Transverse colon (tissue), 4 donors: Measurements from ENCODE around the gene PRLHR. TPM values are rescaled to one million over a fixed set of nuclear protein-coding genes. Genes with fewer than 3 reads are reported as not detected.

ENCODE experiments used
- DNase-seq: peaks from one replicate; pipeline ENCODE4 v3.0.0-alpha.2; 2019
- H3K27ac ChIP-seq, 4 donors: fragments of 200-600 bp; sonication (generic); 2 replicates each; pipeline ENCODE4 v1.5.1; 2016 to 2018; ENCODE audit warnings: inconsistent platforms in 4 of 4
- H3K27me3 ChIP-seq: fragments of 200-600 bp; sonication (generic); 2 replicates; pipeline ENCODE4 v1.5.1; 2017; ENCODE audit warnings: inconsistent platforms
- H3K36me3 ChIP-seq, 4 donors: fragments of 200-600 bp; sonication (generic); 2 replicates each; pipeline ENCODE4 v1.5.1; 2017 to 2019; ENCODE audit warnings: inconsistent platforms in 4 of 4
- H3K4me1 ChIP-seq, 4 donors: fragments of 200-600 bp; sonication (generic); 2 replicates each; pipeline ENCODE4 v1.5.1; 2017 to 2020; ENCODE audit warnings: inconsistent platforms in 4 of 4
- H3K4me3 ChIP-seq, 4 donors: fragments of 200-600 bp; sonication (generic); 1 replicate in 1 of 4; 2 replicates in 3 of 4; pipeline versions ENCODE4 v1.5.1 to v1.6.1; 2017 to 2019; ENCODE audit warnings: inconsistent platforms in 4 of 4
- H3K9me3 ChIP-seq, 2 donors: fragments of 200-600 bp; sonication (generic); 2 replicates each; pipeline ENCODE4 v1.5.1; 2017 to 2019; ENCODE audit warnings: inconsistent platforms in 2 of 2
- CTCF ChIP-seq, 5 experiments: fragments of 200-600 bp in 3 of 5; fragments of 450-650 bp in 2 of 5; sonication (generic) in 3 of 5; IDR thresholded peaks; 1 replicate in 2 of 5; 2 replicates in 3 of 5; pipeline ENCODE4 v1.5.1; 2016 to 2017; ENCODE audit warnings: antibody characterized with exemption in 5 of 5, inconsistent platforms in 3 of 5, mild to moderate bottlenecking in 2 of 5, moderate library complexity in 1 of 5
- EP300 ChIP-seq: sonication (generic); formaldehyde crosslinking; IDR thresholded peaks from one replicate; pipeline ENCODE4 v1.6.1; 2017; ENCODE audit warnings: antibody characterized with exemption, low read depth
- POLR2A ChIP-seq: fragments of 450-650 bp; IDR thresholded peaks from one replicate; pipeline ENCODE4 v1.6.1; 2016; ENCODE audit warnings: antibody characterized with exemption, mild to moderate bottlenecking, moderate library complexity
- POLR2AphosphoS5 ChIP-seq, 3 donors: sonication (generic); formaldehyde crosslinking; IDR thresholded peaks; one replicate each; pipeline ENCODE4 v1.6.1; 2016; ENCODE audit warnings: antibody characterized with exemption in 3 of 3
- WGBS, 2 donors: methylation state at CpG; one replicate each; pipeline ENCODE4 v1.1.5; 2018; ENCODE audit warnings: low coverage in 1 of 2; 5-methylcytosine and 5-hydroxymethylcytosine counted together
- in situ Hi-C, 4 donors: fragments of 200-750 bp; cut with MboI; loops; one replicate each; pipeline versions ENCODE4 v1.15.0 to v1.15.1; 2017; ENCODE audit warnings: low sequenced_read_pairs in 3 of 4, low pct_ligation_motif_present in 1 of 4, low pct_unique_long_range_greater_than_20kb in 1 of 4
- intact Hi-C: fragments of 100-400 bp; cut with DNase I; formaldehyde crosslinking; loops from one replicate; pipeline ENCODE4 v1.15.1; 2023; ENCODE audit warnings: low total_unique reads
- total RNA-seq, 4 donors: library from RNA; depleted of rRNA; stranded (reverse); fragments of >200 nt; gene quantifications; one replicate each; pipeline ENCODE4 v1.1.0, GENCODE V29; 2016

Gene PRLHR
- total RNA-seq, 4 donors from 2014 or later = not detected

GRCh38 chr10:118629211-118629610 lies 33.8 kb upstream of the PRLHR start:
- DNase-seq = no peak
- no peaks in the 10 kb centered on the region for H3K36me3 ChIP-seq
- peaks cover 0 to 4% (median 0%) of the 10 kb centered on the region in 4 donors for H3K4me1 ChIP-seq
- no peak overlapping the region for H3K4me3 ChIP-seq
- in situ Hi-C loops = no loop called here
- H3K9me3 ChIP-seq = no peaks in the 10 kb centered on the region
- WGBS, 2 donors = 44 to 53% methylated on average over 3 of the region's 3 CpGs
- intact Hi-C loops = no loop called here
- H3K27ac ChIP-seq = peak overlapping the region in 3 of 4 donors; percentile 15 to 46 (median 39)
- H3K27me3 ChIP-seq = no peaks in the 10 kb centered on the region
- TF ChIP-seq EP300 (no peak), POLR2A (no peak), CTCF (IDR thresholded peaks at IDR 0.05) (no peak), POLR2AphosphoS5 (IDR thresholded peaks at IDR 0.05) (no peak)

GRCh38 chr10:118628397-118628796 lies 32.9 kb upstream of the PRLHR start:
- TF ChIP-seq POLR2AphosphoS5 (IDR thresholded peaks at IDR 0.05) (no peak), CTCF (IDR thresholded peaks at IDR 0.05) (no peak), POLR2A (no peak), EP300 (no peak)
- intact Hi-C loops (no loop called here), in situ Hi-C loops (no loop called here)
- no peak for DNase-seq
- H3K27ac ChIP-seq = peak overlapping the region in 1 of 4 donors; percentile 39
- no peaks in the 10 kb centered on the region for H3K27me3 ChIP-seq
- no peak overlapping the region for H3K4me3 ChIP-seq
- no peaks in the 10 kb centered on the region for H3K36me3 ChIP-seq
- no peaks in the 10 kb centered on the region for H3K9me3 ChIP-seq
- H3K4me1 ChIP-seq = peaks cover 0 to 4% (median 0%) of the 10 kb centered on the region in 4 donors

GRCh38 chr10:118626953-118627352 lies 31.5 kb upstream of the PRLHR start:
- no peaks in the 10 kb centered on the region for H3K27me3 ChIP-seq
- intact Hi-C loops = no loop called here
- in situ Hi-C loops = no loop called here

GRCh38 chr10:118625504-118625903 lies 30.1 kb upstream of the PRLHR start:
- TF ChIP-seq POLR2A = no peak
- in situ Hi-C loops = no loop called here
- WGBS, 2 donors = 55% methylated on average over 3 of the region's 3 CpGs; no CpG with 5 or more reads in 1 of the 2 donors
- Histone ChIP-seq H3K9me3 (no peaks in the 10 kb centered on the region), H3K4me3 (no peak overlapping the region), H3K27ac (no peak overlapping the region), H3K36me3 (no peaks in the 10 kb centered on the region), H3K27me3 (no peaks in the 10 kb centered on the region), H3K4me1 (peaks cover 0 to 4% (median 0%) of the 10 kb centered on the region in 4 donors)
- no peak for DNase-seq
- intact Hi-C loops = no loop called here

More at GRCh38 chr10:118626953-118627352, 31.5 kb upstream of the PRLHR start:
- 75% methylated on average over 3 of the region's 3 CpGs; no CpG with 5 or more reads in 1 of the 2 donors for WGBS, 2 donors
- DNase-seq = no peak
- H3K4me3 ChIP-seq = no peak overlapping the region
- no peak overlapping the region for H3K27ac ChIP-seq
- H3K9me3 ChIP-seq = no peaks in the 10 kb centered on the region
- H3K36me3 ChIP-seq = no peaks in the 10 kb centered on the region
- TF ChIP-seq CTCF (IDR thresholded peaks at IDR 0.05) = peak in 1 of 5 experiments; percentile 12
- no peak for TF ChIP-seq EP300
- H3K4me1 ChIP-seq = peaks cover 0 to 4% (median 0%) of the 10 kb centered on the region in 4 donors

- no peaks in the 10 kb centered on the region for H3K36me3 ChIP-seq
- in situ Hi-C loops = no loop called here
- H3K4me1 ChIP-seq = peaks cover 0 to 4% (median 0%) of the 10 kb centered on the region in 4 donors
- H3K9me3 ChIP-seq = no peaks in the 10 kb centered on the region
- WGBS, 2 donors = 63 to 66% methylated on average over 5 of the region's 5 CpGs
- intact Hi-C loops = no loop called here
- H3K27ac ChIP-seq = no peak overlapping the region
- TF ChIP-seq POLR2A (no peak), POLR2AphosphoS5 (IDR thresholded peaks at IDR 0.05) (no peak), EP300 (no peak), CTCF (IDR thresholded peaks at IDR 0.05) (no peak)
- no peak overlapping the region for H3K4me3 ChIP-seq
- H3K27me3 ChIP-seq = no peaks in the 10 kb centered on the region
- DNase-seq = no peak
Observed at GRCh38 chr10:118624747-118625146, 29.3 kb upstream of the PRLHR start.
